ENCODE results near the gene RGP1. TPM values are rescaled to one million over a fixed set of nuclear protein-coding genes. Genes with fewer than 3 reads are reported as not detected.

RGP1 gene
- total RNA-seq (10 to 100 TPM; 13.3 to 23.5 (median 13.5) TPM), polyA plus RNA-seq (10 to 100 TPM; 10.2 to 37.2 (median 21.3) TPM)

- TF ChIP-seq CTCF (IDR thresholded peaks at IDR 0.05) (no peak), POLR2AphosphoS5 (IDR thresholded peaks at IDR 0.05) (peak; percentile 61 to 89 (median 84)), POLR2A (IDR thresholded peaks at IDR 0.05) (peak; percentile 34 to 62), EP300 (IDR thresholded peaks at IDR 0.05) (no peak)
- intact Hi-C loops (cut with DNase I), result loop anchor here (5.0 to 10.0 kb wide), 4 partner anchors 63 to 1084 kb away; partner anchors contain the start of genes CCL27 and SPAG8
- H3K27ac ChIP-seq, result peak within 1 kb of the TSS; percentile 90 to 97 (median 92)
- 0% methylated on average over 69 of the region's 69 CpGs for WGBS, 2 donors
- H3K27me3 ChIP-seq, result no peaks in the 10 kb centered on the region
- peaks cover 18 to 50% (median 41%) of the 10 kb centered on the region in 4 donors for H3K36me3 ChIP-seq
- H3K9me3 ChIP-seq, result no peaks in the 10 kb centered on the region
- DNase-seq, result peak; percentile 92
- H3K4me1 ChIP-seq, result peaks cover 0 to 58% (median 56%) of the 10 kb centered on the region in 4 donors
- peak within 1 kb of the TSS; percentile 87 to 97 (median 89) for H3K4me3 ChIP-seq
Observed at GRCh38 chr9:35748858-35749514, at the start of gene RGP1, which contains the start of gene GBA2. TSS of gene RGP1 (plus strand) at chr9:35749287. CDS start at chr9:35749756, 469 bp downstream. TSS of gene GBA2 (minus strand) at chr9:35749228. CDS start at chr9:35748704, 524 bp downstream.

- Histone ChIP-seq H3K27ac (peak overlapping the region; percentile 95 to 100 (median 98)), H3K27me3 (no peaks in the 10 kb centered on the region), H3K9me3 (no peaks in the 10 kb centered on the region), H3K36me3 (peaks cover 78 to 96% (median 82%) of the 10 kb centered on the region in 4 donors), H3K4me3 (no peak overlapping the region), H3K4me1 (peaks cover 0 to 37% (median 19%) of the 10 kb centered on the region in 4 donors)
- peak; percentile 53 for DNase-seq
- TF ChIP-seq EP300 (IDR thresholded peaks at IDR 0.05) (no peak), POLR2AphosphoS5 (IDR thresholded peaks at IDR 0.05) (no peak), POLR2A (IDR thresholded peaks at IDR 0.05) (no peak), CTCF (IDR thresholded peaks at IDR 0.05) (no peak)
- intact Hi-C loops (cut with DNase I), result no loop called here
- WGBS, 2 donors, result 90 to 92% methylated on average over 11 of the region's 11 CpGs
Observed at GRCh38 chr9:35700031-35700430, 49.1 kb upstream of the RGP1 start.

- H3K4me1 ChIP-seq, result peaks cover 0 to 28% (median 17%) of the 10 kb centered on the region in 4 donors
- H3K27ac ChIP-seq, result peak overlapping the region; percentile 10 to 100 (median 96)
- no peak for TF ChIP-seq POLR2A (IDR thresholded peaks at IDR 0.05)
- no peak for TF ChIP-seq EP300 (IDR thresholded peaks at IDR 0.05)
- TF ChIP-seq CTCF (IDR thresholded peaks at IDR 0.05), result no peak
- no peak for TF ChIP-seq POLR2AphosphoS5 (IDR thresholded peaks at IDR 0.05)
- no peaks in the 10 kb centered on the region for H3K27me3 ChIP-seq
- DNase-seq, result peak; percentile 5
- no peaks in the 10 kb centered on the region for H3K9me3 ChIP-seq
- peaks cover 87 to 100% (median 91%) of the 10 kb centered on the region in 4 donors for H3K36me3 ChIP-seq
- intact Hi-C loops (cut with DNase I), result no loop called here
- H3K4me3 ChIP-seq, result no peak overlapping the region
Observed at GRCh38 chr9:35700942-35701341, 48.1 kb upstream of the RGP1 start.

GRCh38 chr9:35702696-35703095, 46.4 kb upstream of the RGP1 start:
- H3K36me3 ChIP-seq, result peaks cover 100% of the 10 kb centered on the region in 4 donors
- intact Hi-C loops (cut with DNase I), result no loop called here
- WGBS, 2 donors, result 95 to 97% methylated on average over 7 of the region's 7 CpGs

More at GRCh38 chr9:35702696-35703095, 46.4 kb upstream of the RGP1 start:
- Histone ChIP-seq H3K27me3 (no peaks in the 10 kb centered on the region), H3K9me3 (no peaks in the 10 kb centered on the region), H3K27ac (peak overlapping the region in 3 of 4 donors; percentile 44 to 100 (median 98)), H3K4me3 (no peak overlapping the region), H3K4me1 (peaks cover 0 to 11% (median 0%) of the 10 kb centered on the region in 4 donors)
- DNase-seq, result peak; percentile 1
- no peak for TF ChIP-seq CTCF (IDR thresholded peaks at IDR 0.05)
- TF ChIP-seq EP300 (IDR thresholded peaks at IDR 0.05), result no peak
- no peak for TF ChIP-seq POLR2A (IDR thresholded peaks at IDR 0.05)
- no peak for TF ChIP-seq POLR2AphosphoS5 (IDR thresholded peaks at IDR 0.05)
